T47D (cell line): Measurements from ENCODE around the gene MATN4.

Source experiments
- DNase-seq, 2 experiments: peaks; one replicate each; pipeline versions ENCODE4 v3.0.0 to v3.0.0-alpha.2; 2011 to 2012; ENCODE audit warnings: low read depth in 1 of 2, low spot score in 1 of 2
- JUND ChIP-seq: IDR thresholded peaks from 2 replicates; pipeline ENCODE4 v1.6.1; 2012; ENCODE audit warnings: low read depth
- in situ Hi-C: cut with HindIII; loops from 2 replicates; pipeline ENCODE4 v1.10.0; 2016; ENCODE audit warnings: low sequenced_read_pairs, low pct_unique_long_range_greater_than_20kb

Gene MATN4

DNA sequence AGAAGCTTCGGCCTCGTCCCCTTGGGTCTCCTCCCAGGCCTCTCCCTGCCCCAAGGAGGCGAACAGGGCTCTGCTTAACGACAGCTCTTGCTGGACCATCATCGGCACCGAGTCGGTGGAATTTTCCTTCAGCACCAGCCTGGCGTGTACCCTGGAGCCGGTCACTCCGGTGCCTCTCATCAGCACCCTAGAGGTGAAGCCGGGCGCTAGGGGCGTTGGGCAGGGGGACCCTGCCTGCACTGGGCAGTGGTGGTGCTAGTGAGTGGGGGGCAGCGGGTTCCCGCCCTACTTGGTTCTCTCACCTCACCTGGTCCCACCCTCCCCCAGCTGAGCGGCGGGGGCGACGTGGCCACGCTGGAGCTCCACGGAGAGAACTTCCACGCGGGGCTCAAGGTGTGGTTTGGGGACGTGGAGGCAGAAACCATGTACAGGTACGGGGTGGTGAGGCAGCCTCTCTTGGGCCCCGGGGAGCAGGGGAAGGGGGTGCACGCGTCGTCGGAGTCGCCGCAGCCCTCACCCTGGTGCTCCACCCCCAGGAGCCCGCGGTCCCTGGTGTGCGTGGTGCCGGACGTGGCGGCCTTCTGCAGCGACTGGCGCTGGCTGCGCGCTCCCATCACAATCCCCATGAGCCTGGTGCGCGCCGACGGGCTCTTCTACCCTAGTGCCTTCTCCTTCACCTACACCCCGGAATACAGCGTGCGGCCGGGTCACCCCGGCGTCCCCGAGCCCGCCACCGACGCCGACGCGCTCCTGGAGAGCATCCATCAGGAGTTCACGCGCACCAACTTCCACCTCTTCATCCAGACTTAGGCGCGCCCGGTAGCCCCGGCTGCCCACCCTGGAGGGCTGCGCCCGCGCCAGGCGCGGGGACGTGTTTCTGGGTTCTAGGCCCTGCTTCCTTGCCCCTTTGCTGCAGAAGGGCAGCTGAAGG, 8.3 kb upstream of the MATN4 start:
- no peak for DNase-seq
- in situ Hi-C loops = no loop called here
- TF ChIP-seq JUND = no peak

DNA sequence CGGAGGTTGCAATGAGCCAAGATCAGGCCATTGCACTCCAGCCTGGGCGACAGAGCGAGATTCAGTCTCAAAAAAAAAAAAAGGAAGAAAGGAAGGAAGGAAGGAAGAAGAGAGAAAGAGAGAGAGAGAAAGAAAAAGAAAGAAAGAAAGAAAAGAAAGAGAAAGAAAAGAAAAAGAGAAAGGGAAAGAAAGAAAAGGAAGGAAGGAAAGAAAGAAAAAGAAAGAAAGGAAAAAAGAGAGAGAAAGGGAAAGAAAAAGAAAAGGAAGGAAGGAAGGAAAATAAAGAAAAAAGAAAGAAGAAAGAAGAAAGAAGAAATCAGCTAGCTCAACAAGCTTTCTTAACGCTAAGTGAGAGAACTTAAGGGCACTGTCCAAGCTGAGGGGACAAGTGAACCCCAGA, 7.6 kb upstream of the MATN4 start:
- no peak for DNase-seq
- in situ Hi-C loops = no loop called here
- TF ChIP-seq JUND = no peak

DNA sequence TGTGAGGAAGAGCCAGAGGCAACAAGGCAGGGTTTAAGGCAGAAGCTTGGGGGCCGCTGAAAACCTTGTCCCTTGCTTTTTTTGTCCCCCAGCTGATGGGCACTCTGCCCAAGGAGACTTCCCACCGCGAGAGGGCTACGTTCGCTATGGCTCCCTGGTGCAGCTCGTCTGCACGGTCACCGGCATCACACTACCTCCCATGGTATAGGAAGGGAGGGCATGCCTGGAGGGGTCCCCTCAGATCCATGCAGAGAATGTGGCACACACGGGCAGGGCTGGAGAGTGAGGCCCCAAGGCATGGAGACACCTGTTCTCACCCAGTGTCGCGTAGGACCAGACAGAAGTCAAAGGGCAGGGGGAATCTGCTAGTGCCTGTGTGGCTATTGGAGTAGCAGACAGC, 5.8 kb upstream of the MATN4 start:
- TF ChIP-seq JUND = no peak
- DNase-seq = no peak
- in situ Hi-C loops = no loop called here

DNA sequence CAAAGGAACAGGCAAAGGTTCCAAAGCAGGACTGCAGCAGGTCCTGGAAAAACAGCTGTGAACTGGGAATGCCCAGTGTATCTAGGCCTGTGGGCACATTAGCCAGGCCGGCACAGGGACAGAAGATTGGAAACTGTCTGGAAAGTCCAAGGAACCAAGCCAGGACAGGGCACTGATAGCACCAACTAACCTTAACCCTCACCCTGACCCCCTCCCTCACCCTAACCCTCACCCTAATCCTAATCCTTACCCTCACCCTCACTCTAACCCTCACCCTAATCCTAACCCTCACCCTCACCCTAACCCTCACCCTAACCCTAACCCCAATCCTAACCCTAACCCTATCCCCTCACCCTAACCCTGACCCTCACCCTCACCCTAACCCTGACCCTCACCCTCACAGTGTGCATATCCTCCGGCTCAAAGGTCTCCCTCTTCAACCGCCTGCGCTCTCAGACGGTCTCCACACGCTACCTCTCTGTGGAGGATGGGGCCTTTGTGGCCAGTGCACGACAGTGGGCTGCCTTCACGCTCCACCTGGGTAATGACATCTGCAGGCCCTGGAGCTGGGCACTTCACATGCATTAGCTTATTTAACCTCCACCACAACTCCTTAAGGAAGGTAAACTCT, 5.1 kb upstream of the MATN4 start:
- in situ Hi-C loops = no loop called here
- no peak for DNase-seq
- TF ChIP-seq JUND = no peak

DNA sequence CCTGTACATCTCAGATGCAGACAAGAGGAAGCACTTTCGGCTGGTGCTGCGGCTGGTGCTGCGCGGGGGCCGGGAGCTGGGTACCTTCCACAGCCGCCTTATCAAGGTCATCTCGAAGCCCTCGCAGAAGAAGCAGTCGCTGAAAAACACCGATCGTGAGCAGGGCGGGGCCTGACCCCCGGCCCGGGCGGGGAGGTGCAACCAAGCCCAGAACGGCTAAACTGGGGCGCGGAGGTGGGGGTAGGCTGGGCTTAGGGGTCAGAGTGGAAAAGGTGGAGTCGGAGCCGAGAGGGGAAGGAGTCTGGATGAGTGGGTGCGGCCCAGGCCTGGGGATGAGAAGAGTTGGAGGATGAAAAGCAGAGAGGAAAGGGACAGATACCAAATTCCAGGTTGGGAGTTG, 4.1 kb upstream of the MATN4 start:
- in situ Hi-C loops = no loop called here
- DNase-seq = no peak

DNA sequence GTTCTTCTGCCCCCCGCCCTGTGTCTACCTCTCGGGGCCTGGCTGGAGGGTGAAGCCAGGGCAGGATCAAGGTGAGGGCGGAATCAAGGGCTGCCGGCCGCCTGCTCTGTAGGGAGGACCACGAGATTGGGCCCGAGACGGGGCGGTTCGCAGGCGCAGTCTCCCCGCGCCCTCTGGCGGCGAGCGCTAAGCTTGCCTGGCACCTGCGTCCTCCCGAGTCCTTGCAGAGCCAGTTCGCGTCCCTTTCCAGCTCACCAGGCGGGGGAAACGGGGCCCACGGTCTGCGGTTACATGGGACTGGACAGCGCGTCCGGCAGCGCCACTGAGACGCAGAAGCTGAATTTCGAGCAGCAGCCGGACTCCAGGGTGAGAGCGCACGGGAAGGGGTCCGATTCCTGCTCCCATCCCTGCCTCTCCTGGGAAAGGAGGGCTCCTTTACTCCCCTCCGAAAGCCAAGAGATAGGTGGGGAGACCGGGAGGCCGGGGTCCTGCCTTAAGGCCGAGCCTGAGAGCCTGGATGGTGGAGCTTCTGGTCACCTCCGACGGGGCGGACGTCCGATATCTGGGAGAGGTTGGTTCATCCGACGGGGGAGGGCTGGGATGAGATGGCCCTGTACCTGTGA, 3.6 kb upstream of the MATN4 start:
- in situ Hi-C loops = no loop called here
- DNase-seq = peak; percentile 78 to 89
- TF ChIP-seq JUND = no peak

More for the DNA sequence above, 4.1 kb upstream of the MATN4 start:
- no peak for TF ChIP-seq JUND

DNA sequence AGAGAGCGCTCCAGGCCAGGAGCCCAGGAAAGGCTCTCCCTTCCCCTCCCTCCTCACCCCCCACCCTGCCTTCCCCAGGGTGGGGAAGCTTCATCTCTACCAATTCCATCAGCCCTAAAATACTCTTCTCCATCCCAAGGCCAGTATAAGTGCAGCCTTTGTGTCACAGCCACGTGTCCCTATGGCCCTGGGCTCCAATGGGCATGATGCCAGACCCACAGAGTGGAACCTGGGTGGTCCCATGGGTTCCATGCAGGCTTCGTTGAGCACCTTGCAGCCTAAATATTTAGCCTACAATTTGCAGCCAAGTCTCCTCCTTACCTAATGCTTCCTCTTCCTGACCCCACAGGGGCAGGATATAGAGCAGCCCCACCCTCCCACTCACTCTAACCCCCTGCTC, 976 bp upstream of the MATN4 start:
- in situ Hi-C loops = no loop called here
- DNase-seq = no peak
- no peak for TF ChIP-seq JUND

DNA sequence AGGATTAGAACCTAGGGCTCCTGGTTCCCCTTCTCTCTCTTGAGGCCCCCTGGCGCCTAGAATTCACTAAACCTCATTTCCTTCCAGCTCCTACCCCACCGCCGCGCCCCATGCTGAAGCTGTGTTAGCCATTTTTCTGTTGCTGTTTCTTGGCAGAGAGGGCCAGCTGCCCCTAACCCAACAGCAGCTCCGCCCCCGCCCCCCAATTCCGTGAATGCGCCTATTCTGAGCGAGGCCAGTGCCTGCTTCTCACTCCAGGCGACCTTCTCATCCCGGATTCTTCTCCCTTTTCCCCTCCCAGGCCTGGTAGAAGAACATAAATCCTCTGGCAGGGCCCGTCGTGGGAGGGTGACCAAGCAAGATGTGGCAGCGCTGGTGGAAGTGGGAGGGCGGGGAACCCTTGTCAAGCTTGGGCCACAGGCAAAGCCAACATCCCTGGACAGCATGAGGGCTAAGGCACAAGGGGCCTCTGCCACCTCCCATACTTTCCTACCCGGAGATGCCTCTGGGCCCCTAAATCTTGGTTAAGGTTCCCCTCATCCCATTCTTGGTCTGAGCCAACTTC, 941 bp downstream of the MATN4 start:
- no peak for DNase-seq
- in situ Hi-C loops = no loop called here
- no peak for TF ChIP-seq JUND

DNA sequence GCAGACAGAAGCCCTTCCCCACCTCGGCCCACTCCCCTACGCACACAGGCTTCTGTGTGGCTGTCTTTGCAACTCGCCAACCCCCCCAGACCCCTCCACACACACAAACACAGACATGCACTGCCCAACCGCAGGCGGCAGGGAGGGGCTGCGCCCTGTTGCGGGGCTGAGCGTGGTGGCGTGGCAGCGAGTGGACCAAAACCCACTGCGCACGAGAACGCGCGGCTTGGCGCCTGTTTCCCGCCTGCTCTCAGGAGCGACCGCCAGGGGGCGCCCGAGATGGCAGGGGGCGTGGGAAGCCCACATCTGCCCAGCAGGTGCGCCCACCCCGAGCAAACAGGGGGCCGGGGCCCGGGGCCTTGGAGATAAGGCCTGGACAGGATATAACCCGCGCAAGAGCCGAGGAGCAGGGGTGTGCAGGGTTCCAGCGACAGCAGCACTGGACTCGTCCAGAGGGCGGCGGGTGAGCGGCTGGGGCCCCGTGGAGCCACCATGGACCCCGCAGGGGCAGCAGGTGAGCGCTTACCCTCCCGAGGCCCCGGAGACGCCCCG, 1.6 kb downstream of the MATN4 start, which contains the start of gene RBPJL:
TSS of gene RBPJL (plus strand) at position 410 of the 552 bp plus-strand sequence. CDS start at position 493, 83 bp downstream.
- no peak for DNase-seq
- in situ Hi-C loops = no loop called here
- no peak for TF ChIP-seq JUND

DNA sequence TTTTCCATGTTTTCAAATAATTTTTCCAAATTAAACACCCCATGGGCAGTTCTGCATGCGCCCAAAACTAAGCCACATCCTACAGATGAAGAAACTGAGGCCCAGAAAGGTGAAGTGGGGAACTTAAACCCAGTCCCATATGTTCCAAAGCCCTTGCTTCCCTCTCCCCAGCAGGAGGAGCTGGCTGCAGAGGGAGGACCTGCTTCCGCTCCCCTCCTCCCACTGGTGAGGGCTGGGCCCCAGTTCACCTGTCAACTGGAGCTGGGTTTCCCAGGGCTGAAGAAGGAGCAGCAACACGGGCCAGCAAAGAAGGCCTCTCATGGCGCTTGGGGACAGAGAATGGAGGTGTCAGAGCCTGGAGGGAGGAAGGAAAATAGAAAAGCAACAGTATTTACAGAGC, 2.8 kb downstream of the MATN4 start:
- DNase-seq = peak in 1 of 2 experiments; percentile 60
- TF ChIP-seq JUND = no peak
- in situ Hi-C loops = no loop called here

DNA sequence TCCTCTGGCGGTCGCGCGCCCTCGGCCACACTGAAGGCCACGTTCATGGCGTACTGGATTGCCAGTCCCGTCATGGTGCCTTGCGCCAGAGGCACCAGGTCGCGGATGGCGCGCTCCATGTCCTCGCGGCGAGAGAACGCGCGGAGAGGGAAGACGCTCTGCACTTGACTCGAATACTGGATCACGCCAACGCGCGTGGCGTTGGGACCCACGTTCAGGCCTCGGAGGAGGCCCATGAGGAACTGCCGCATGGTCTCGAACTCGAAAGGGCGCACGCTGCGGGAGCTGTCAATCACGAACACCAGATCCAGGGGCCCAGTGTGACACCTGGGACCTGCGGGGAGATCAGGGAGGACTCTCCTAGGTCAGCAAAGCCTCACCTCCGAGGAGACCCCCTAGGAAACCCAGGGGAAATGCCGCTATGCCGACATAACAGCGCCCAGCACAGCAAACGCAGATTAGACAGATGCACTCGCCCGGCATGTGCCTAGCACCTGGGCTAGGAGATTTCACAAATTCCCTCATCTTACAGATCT, 3.6 kb downstream of the MATN4 start:
- no peak for DNase-seq
- TF ChIP-seq JUND = no peak
- in situ Hi-C loops = no loop called here

DNA sequence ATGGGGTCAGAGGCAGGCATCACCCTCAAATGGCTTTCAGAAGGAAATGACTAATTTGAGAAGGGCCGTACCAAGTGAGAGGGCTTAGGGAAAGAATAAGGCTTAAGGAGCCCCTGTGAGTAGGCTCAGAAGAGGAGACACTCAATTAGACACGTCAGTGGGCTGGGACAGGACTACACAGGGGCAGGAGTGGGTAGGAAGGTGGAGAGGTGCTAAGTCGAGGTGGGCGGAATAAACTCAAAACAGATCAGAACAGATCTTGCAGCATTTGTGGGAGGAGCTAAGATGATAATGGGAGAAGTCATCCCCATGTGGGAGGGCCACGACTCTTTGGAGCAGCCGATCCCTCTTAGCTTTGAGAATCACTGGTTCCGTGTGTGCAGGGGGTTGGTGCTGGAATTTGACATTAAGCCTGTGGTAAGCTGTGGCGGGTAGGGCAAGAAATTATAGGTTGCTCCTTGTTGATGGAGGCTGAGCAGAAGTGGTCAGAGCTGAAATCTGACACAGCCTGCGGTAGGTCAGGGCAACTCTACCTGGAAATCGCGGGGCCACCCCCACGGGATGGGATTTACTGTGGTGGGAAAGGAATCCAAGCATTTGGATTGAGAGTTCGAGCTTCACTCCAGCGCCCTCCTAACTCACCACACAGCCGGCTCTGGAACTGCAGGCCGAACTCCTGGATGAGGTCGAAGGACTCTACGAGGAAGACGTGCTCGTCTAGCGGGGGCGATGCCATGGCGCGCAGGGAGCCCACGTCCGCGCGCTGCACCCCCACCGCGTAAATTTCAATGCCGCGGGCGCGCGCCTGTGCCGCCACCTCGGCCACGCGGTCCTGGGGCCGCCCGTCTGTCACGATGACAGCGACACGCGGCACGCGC, 4.3 kb downstream of the MATN4 start:
- TF ChIP-seq JUND = no peak
- in situ Hi-C loops = no loop called here
- DNase-seq = no peak
